ENCODE data around the gene DNAJB6.
"Not testable (repeated sequence)": the region's sequence is repeated elsewhere in the genome, so short reads cannot be mapped to it uniquely, and the experiment has no call there.

The DNAJB6 gene

GRCh38 chr7:157445246-157445955 lies 108.6 kb downstream of the DNAJB6 start:
- DNase-seq = no peak

GRCh38 chr7:157445956-157446295 lies 109.1 kb downstream of the DNAJB6 start:
- no peak for DNase-seq

- no peak for DNase-seq
These were observed 109.5 kb downstream of the DNAJB6 start for GRCh38 chr7:157446322-157446721.

GRCh38 chr7:157454003-157454402 lies 117.2 kb downstream of the DNAJB6 start:
- DNase-seq = not testable (repeated sequence)

GRCh38 chr7:157457355-157458253 lies 120.8 kb downstream of the DNAJB6 start:
- DNase-seq = no peak

GRCh38 chr7:157458254-157458633 lies 121.4 kb downstream of the DNAJB6 start:
- DNase-seq = no peak

GRCh38 chr7:157459966-157460365 lies 123.2 kb downstream of the DNAJB6 start:
- DNase-seq = no peak

- DNase-seq = no peak
These were observed 123.9 kb downstream of the DNAJB6 start for GRCh38 chr7:157460721-157461120.

GRCh38 chr7:157461573-157462418 lies 125.0 kb downstream of the DNAJB6 start:
- DNase-seq = no peak

- DNase-seq = no peak
These were observed 125.6 kb downstream of the DNAJB6 start for GRCh38 chr7:157462419-157462771.

GRCh38 chr7:157462840-157463239 lies 126.0 kb downstream of the DNAJB6 start:
- no peak for DNase-seq

GRCh38 chr7:157463245-157463644 lies 126.4 kb downstream of the DNAJB6 start:
- no peak for DNase-seq

- DNase-seq = no peak
These were observed 127.5 kb downstream of the DNAJB6 start for GRCh38 chr7:157464111-157464970.

- no peak for DNase-seq
These were observed 128.4 kb downstream of the DNAJB6 start for GRCh38 chr7:157464971-157465886.

- no peak for DNase-seq
These were observed 129.4 kb downstream of the DNAJB6 start for GRCh38 chr7:157465891-157466866.

GRCh38 chr7:157466867-157467261 lies 130.1 kb downstream of the DNAJB6 start:
- no peak for DNase-seq
